K562 treated with DMSO at 1 percent for 48 hours (cell line): ENCODE measurements around the gene DDX10. TPM values are rescaled to one million over a fixed set of nuclear protein-coding genes. Genes with fewer than 3 reads are reported as not detected.

Experiments used
- total RNA-seq: library from RNA; unstranded; fragments of 300-600 nt; gene quantifications from 2 replicates; pipeline ENCODE4 v1.2.3, GENCODE V29; 2022; ENCODE audit warnings: low replicate concordance; ENCODE audit errors: extremely low read depth

Gene DDX10
- not detected in 2 replicates for total RNA-seq

GRCh38 chr11:108664730-108665525, at the start of gene DDX10:
Gene DDX10, plus strand, starts transcription at chr11:108665069. Its CDS starts 85 bp downstream, at chr11:108665154.

Other genes starting within 250 kb of the DDX10 start
- gene C11orf65, start 197.5 kb upstream of the DDX10 start, total RNA-seq: not detected in 2 replicates
- gene POGLUT3, start 166.7 kb upstream of the DDX10 start, total RNA-seq: not detected in 2 replicates
- not detected in 2 replicates for gene EXPH5, start 71.3 kb upstream of the DDX10 start, total RNA-seq